GM18520 (cell line): Measurements from ENCODE around the gene PITPNM3.
"Not testable (repeated sequence)": the region's sequence is repeated elsewhere in the genome, so short reads cannot be mapped to it uniquely, and the experiment has no call there.

Experiments
- ATAC-seq: cut with Tn5 transposase; IDR thresholded peaks from one replicate; pipeline ENCODE4 v1.9.1; 2021; ENCODE audit not compliant: unreplicated experiment

The PITPNM3 gene

DNA sequence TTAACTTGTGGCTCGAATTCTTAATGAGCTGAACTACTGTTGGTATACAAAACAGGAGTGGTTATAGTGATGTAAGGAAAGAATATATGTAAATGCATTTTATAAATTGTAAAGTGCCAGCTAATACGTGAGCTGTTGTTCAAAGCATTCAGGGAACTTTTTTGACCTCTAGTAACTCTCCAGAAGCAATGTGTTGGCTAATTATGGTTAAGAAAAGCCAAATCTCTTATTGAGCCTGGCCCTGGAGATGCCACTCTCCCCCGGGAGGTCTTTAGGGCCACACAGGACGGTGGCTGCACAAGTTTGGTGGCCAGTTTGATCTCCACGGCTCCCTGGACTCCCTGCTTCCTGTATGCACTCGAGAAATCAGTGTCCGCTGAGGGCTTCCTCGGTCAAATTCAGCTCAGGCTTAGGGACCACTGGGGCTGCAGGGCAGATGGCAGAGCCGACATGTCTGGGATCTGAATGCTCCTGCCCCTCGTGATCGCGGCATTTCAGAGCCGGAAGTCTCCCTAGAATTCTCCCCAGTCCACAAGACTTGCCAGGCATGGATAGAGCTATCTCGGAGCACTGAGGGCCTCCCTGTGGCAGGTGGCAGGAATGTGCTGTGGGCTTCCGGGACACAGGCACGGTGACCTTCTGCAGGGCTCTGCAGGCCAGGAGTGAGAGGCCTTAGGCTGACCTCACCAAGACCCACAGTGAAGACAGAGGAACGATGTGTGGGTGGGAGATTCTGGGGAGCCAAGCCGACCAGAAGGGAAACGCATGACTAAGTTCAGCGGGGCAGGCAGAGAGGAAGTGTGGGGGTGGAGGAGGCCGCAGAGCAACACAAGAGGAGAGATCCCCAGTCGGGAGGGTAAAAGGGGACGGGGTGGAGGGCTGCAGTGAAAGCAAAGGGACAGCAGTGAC is 18.6 kb upstream of the PITPNM3 start:
- no peak for ATAC-seq

DNA sequence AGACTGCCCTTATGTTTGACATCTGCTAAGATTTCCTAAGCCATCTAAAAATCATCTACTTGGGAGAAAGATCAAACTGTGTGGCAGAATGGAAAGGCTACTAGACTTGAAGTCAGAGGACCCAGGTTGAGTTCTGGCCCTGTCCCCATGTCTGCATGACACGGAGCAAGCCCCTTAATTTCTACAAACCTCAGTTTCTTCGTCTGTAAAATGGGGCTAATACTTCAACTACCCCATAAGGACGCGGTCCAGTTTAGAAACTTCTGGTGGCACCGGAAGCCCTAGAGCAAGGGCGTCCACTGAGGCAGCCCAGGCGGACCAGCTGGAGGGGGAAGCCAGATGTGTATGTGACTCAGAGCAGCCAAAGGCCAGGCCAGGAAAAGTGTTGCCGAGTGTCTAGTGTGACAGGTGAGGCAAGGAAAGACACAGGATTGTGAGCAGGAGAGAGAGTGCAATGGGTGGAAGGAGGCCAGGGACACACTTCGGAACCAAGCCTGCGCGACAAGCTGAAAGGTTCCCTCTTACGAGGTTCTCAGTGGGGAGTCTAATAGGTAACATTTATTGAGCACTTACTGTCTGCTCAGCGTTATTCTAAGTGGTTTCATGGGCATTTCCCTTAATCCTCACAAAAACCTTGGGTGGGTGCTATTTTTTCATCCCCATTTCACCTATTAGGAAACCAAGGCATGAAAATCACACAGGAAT is 17.8 kb upstream of the PITPNM3 start:
- ATAC-seq: no peak

DNA sequence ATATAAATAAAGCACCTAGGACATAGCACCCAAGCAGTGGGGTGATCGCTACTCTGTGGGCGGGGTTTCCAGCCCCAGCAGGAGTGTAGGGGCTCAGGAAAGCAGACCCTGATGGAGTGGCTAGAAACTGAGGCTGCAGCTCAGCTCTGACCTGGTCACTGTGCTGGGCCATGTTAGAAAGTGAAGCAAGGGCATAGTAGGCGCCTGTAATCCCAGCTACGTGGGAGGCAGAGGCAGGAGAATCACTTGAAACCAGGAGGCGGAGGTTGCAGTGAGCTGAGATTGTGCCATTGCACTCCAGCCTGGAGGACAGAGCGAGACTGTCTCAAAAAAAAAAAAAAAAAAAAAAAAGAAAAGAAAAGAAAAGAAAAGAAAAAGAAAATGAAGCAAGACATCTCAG is 17.1 kb upstream of the PITPNM3 start:
- ATAC-seq: not testable (repeated sequence)

DNA sequence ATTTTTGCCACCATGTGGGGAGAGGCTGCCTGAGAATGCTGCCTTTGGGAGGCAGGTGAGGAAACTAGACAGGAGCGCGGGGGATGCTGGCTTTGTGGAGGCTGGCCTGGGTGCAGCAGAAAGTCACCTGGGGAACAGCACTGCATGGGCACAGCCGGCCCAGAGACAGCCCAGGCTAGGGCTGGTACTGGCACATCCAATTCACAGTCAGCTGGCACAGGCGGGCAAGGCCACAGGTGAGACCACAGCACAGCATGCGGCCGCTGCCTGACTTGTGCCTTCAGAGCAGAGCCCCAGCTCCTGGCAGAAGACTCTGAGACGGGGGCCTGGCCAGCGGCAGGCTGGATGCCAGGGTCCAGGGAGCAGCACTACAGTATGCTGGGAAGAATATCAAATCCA is 16.6 kb upstream of the PITPNM3 start:
- ATAC-seq: no peak

DNA sequence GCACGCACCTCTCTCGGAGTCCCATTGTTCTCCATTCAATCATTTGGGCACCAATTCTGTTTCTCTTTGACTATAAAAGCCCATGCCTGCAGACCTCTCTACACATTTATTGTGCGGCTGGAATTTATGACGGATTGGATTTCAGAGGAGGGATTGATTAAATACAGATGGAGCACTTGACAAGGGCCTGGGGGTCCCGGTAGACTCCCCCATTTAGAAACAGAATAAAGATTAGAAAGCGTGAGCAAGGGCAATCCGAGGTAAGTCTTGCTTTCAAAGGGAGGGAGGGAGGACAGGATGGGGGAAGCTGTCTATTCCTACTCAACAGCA is 15.1 kb upstream of the PITPNM3 start:
- no peak for ATAC-seq

DNA sequence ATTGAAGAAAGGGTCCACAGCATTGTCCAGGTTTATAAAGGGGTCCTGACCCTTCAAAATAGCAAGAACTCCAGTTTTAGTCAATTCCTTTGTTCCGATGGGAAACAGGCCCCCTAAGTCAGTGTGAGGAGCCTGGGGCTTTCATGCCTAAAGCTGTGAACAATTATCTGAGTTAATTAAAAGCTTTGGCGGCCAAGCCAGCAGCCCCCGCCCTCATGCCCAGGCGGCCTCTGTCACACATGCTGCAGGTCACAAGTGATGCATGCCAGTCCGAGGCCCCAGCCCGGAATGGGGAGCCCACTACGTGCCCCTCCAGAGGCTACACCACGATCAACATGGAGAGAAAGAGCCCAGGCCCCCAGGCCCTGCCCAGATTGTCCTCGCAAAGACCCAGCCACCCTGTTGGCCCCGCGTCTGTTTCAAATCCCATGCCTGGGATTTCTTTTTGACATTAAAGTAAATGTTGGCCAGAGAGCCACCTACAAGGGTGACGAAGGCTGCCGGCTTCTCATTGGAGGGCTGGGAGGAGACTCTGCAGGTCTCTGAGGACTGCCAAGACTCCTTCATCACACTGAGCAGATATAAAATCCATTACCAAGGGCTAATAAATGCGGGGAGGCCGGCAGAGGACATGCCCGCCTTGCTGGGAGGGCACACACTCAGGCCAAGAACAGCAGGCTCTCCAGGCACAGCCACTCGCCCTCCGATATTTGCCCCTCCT is 14.5 kb upstream of the PITPNM3 start:
- no peak for ATAC-seq

DNA sequence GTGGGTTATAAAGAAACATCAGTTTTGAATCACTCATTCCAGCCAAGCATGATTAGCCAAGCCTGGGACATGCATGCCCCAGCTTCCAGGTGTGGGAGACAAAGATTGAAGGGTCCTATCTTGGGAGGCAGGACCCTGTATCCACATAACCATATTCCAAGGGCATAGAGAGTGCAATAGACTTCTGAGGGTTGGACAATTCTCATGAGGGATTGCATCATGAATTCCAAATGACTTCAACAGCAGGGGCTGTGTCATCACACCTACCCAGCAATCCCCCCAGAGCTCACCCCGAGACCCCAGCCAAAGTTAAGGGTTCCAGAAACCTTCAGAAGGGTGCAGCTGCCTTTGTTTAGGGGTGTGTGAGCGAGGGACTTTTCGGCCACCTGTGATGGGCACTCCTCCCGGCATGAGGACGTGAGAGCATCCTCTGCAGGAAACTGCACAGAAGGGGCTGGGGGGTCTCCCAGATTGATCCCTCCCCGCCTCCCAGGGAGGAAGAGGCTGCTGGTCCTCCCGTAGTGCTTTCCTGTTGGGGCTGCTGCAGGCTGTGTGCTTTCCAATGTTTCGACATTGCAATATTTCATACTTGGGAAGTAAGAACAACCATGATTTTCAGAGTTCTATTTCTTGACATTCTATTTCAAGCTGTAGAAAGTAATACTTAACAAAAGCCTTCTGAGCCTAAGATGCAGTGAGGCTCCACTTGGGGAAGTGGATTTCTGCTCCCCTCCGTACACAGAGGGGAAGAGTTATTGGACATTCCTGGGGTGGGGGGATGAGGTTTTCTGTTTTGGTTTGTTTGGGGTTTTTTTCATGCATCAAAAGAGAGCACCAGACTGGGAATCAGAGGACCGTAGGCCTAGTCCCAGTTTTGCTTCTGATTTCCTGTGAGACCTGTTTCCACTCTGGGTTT is 13.3 kb upstream of the PITPNM3 start:
- no peak for ATAC-seq

DNA sequence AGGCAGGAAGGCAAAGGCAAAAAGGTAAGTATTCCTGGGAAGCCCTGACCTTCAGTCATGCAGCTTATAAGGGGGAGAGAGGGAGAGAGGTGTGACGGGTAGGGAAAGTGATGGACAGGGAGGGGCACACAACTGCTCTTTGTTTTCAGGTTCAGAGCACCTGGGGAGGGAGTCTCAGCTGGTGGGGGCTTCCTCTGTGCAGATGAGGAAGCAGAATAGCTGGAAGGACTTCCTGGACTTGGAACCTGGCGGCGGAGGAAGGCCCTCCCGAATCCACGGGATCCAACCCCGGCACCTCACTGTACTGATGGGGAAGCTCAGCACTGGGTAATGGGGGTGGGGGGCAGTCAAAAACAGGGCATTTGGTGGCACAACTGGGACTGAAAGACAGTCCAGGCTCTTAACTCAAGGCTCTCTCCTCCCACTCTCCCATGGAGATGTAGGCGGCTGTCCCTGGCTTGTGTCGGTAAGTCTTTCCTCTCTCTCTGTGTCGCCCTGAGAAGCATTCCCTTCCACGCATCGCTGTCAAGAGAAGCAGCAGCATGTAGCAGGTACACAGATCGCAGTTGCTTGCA is 11.9 kb upstream of the PITPNM3 start:
- ATAC-seq: no peak

DNA sequence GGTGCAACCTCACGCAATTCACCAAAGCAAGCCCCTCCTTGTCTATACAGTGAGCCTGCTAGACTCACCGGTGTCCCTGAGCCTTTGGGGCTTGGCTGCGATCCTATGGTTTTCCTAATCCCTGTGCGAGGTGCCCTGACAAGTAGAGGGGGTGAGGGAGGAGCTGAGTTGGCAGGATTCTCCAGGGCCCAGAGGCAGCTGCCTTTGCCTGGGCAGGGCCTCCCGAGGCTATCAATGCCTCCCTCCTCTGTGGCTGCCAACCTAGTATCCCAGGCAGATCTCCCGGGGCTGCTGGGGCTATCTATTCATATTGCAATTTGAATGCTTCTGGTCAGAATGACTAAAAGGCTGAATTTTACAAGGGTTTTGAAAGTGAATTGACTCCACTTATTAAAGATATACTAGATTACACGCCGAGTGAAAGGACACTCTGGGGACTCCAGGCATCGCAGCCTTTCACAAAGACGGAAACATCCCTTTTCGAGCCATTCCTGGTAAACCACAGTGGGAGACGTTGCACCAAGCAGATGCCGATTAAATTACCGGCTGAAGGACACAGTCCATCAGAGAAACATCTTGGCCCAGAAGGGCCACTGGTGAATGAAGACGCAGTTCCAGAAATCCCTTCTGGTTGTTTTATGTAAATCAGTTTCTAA is 11.3 kb upstream of the PITPNM3 start:
- ATAC-seq: no peak

DNA sequence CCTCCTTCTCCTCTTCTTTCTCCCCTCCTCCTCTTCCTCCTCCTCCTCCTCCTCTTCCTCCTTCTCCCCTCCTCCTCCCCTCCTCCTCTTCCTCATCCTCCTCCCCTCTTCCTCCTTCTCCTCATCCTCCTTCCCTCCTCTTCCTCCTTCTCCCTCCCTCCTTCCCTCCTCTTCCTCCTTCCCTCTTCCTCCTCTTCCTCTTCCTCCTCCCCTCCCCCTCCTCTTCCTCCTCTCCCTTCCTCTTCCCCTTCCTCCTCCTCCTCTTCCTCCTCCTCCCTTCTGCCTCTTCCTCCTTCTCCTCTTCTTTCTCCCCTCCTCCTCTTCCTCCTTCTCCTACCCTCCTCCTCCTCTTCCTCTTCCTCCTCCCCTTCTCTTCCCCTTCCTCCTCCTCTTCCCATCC is 5.1 kb upstream of the PITPNM3 start:
- ATAC-seq: no peak

DNA sequence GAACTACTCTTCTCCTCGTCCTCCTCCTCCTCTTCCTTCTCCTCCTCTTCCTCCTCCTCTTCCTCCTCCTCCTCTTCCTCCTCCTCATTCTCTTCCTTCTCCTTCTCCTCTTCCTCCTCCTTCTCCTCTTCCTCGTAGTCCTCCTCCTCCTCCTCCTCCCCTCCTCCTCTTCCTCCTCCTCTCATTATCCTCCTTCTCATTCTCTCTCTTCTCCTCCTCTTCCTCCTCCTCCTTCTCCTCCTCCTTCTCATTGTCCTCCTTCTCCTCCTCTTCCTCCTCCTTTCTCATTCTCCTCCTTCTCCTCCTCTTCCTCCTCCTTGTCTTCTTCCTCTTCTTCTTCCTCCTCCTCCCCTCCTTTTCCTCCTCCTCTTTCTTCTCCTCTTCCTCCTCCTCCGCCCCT is 4.1 kb upstream of the PITPNM3 start:
- ATAC-seq: no peak

DNA sequence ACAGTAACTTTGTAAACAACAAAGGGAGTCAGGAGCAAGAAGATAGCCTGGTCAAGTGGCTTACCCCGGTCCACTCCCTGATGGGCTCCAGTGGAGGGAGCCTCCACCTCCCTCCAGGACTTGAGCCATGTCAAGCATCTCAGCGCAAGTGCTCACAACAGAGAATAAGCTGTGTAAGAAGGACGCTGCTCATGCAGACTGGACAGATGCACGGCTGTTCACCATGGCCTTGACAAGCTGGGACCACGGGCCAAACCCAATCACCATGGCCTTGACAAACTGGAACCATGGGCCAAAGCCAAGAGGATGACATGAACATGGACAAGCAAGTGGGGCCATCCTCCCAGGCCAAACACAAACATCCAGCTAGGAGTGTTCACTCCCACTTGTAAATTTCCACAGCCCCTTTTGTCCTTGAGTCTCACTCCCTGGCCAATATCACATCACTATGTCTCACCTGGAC is 3.4 kb upstream of the PITPNM3 start:
- ATAC-seq: no peak

DNA sequence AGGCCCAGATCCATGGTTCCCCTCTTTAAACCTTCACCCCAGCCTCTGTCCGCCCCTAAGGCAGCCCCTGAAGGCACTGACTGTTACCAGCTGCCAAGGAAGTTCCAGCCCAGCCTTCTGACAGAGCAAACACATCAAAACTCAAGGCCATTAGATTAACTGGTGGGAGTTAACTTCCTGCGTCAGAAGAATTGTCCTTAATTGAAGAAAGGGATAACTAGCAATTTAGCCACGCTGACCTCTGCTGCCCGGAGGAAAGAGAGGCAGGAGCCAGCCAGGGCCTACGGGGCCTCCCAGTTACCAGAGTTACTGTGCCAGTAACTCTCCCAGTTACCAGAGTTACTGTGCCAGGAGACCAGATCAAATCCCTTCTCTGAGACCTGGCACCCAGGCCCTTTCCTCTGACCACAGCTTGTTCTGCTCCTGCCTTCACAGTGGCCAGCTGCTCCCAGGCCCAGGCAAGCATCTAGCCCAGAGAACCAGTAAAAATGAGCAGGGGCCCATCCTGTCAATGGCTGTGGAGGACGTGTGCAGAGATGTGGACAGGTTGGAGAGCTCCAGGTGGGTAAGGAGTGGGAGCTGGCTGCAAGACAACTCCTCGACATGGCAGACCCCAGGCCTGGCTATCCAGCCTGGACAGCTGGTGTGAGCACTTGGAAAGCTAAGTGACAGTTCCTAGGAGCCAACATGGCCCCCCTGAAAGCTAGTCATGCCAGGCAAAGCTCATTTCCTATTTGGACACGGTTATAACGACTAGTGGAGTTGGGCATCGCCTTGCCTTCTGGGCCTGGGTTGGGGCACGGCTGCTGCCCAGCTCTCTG is 2.8 kb upstream of the PITPNM3 start:
- ATAC-seq: no peak

DNA sequence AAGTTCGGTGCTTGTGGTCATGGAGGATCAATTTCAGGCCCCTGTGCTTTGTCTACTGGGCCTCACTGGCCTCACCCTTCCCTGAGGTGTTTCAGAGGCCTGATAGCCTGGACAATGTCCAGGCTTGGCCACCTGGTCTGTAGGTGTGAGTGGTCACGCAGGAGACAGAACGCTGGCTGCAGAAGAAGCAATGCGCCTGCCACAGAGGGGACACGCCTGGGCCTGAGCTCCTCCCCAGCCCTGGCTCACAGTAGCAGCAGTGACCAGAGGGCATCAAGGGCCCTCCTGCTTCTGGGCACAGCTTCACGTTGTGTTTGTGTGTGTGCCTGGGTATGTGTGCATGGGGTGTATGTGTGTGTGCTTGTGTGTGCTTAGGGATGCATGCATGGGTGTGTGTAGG is 1.9 kb upstream of the PITPNM3 start:
- ATAC-seq: no peak

DNA sequence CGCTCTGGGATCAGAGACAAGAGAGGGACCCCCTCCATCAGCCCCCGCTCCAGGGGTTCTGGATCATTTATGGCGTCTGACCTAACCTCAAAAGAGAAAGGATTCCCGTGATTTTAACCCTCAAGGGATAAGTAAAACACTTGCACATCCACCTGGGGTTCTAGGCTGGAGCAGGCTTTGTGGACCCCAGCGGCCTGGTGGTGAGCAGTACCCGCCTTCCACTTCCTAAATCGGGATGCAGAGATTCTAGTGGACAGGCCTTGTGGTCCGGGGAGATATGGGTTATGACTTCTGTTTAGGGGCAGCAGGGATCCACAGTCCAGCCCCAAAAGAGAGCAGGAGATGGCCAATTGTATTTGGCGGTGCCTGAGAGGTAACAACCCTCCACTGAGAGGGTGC is 684 bp upstream of the PITPNM3 start:
- no peak for ATAC-seq

DNA sequence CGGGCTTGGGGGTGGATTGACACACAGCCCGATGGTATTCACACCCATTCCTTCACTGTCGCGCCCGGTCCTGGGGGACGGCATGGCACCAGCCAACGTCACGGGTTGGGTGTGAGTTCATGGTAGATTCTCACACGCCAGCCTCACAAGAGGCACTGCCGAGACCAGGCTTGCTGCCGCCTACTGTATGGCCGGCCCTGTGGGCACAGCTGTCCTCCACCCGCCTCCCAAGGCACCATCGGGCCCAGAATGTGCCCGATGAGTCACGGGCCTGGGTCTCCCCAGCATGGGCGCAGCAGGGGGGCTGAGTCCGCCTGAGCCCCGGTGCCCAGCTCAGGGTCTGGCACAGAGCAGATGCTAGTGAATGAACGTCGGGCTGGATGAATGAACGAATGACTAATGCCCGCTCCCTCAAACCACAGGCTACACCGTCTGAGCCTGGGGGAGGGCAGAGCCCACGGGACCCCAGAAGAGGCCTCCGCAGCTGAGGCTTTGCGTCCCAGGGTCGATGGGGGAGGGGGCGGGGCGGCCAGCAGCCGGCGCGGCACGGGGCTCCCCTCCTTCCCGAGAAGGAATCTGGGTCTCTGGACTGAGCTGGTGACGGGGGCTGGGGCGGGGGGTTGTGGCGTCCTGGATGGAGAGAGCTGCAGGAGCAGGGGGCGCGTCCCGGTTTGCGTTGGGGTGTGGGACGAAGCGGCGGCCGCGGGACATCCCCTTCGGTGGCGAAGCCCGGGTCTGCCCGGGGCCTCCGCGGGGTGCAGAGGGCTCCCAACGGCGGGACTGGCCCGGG is 829 bp downstream of the PITPNM3 start:
- ATAC-seq: no peak

DNA sequence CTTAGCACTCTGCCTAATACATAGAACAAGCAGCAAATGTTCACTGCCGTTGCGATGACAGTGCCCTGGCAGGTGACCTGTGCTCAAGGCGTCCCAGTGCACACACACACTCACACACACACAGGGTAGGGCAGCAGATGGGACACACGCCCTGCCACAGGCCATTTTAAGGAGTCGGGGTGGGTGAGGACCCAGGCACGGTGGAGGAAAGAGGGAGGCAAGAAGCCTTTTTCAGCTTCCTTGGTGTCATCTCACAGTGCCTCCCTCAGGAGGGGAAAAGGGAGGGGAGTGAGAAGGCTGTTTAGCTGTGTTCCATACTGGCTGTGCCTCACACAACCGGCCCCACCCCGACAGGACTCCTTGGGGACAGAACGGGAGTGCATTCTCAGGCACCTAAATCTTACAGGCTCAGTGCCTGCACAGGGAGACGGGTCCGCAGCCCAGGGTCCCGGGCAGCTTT is 1.5 kb downstream of the PITPNM3 start:
- no peak for ATAC-seq

DNA sequence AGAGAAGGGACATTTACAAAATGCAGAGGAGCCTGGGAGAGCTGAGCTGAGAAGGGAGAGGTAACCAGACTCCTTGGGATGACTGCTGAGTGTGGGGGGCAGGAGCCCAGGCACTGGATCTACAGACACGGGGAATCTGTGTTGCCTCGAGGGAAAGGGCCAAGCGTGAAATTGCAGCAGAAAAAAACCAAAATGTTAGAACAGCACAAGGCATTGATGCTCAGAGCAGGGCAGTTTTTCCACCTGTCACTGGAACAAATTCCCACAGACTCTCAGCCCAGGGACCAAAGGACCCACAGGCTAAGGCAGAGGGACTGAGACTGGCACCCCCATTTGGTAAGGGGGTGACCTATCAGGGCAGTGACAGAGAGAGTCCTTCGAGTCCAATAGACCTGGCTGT is 2.0 kb downstream of the PITPNM3 start:
- ATAC-seq: no peak
